ENCODE data around the gene C6orf120.

DNA sequence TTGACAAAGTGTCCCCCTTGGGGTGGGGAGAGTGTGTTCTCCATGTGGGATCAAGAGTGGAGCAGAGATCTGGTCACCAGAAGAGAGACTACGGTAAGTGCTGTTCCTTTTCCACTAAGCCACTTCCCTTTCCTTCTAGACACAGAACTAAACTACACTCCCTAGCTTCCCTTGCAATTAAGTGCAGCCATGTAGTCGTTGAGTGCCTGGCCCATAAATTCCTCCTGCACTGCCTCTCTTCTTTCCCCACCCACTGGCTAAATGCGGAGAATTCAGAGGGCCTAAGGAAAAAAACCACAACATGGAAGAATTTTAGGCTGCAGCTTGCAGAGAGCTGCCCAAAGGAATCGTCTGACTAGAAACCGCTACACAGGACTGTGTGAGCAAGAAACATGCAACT lies 1.6 kb upstream of the C6orf120 start:
- TF ChIP-seq CTCF (IDR thresholded peaks at IDR 0.05) (no peak), POLR2A (IDR thresholded peaks at IDR 0.05) (no peak)

All from lower leg skin (tissue), 3 donors.